WTC11 (cell line): ENCODE results near the gene ACSS2. TPM values are rescaled to one million over a fixed set of nuclear protein-coding genes. Genes with fewer than 3 reads are reported as not detected.

ENCODE experiments used
- ATAC-seq: fragments of 200-7000 bp; cut with Tn5 transposase; 2 replicates; pipeline ENCODE4 v1.10.0; 2021; ENCODE audit warnings: mild to moderate bottlenecking, moderate library complexity
- CTCF ChIA-PET: fragments of 300-600 bp; sonication (Branson Sonifier 250); formaldehyde crosslinking; loops from one replicate; lab custom pipeline; 2021; ENCODE audit warnings: antibody characterized with exemption; lab: Charles Lee
- POLR2A ChIA-PET: fragments of 350-600 bp; sonication (Branson Sonifier 250); formaldehyde crosslinking; loops from one replicate; lab custom pipeline; 2021; ENCODE audit warnings: antibody characterized with exemption; lab: Charles Lee
- DNase-seq: peaks from one replicate; pipeline ENCODE4 v3.0.0; 2021; ENCODE audit warnings: low spot score
- H3K27ac Mint-ChIP-seq: 2 replicates; pipeline ENCODE4 v1.8.0; 2021; ENCODE audit warnings: mixed read lengths
- H3K27me3 Mint-ChIP-seq: 2 replicates; pipeline ENCODE4 v1.8.0; 2021; ENCODE audit warnings: low read depth, mild to moderate bottlenecking, moderate library complexity, mixed read lengths
- H3K36me3 Mint-ChIP-seq: 2 replicates; pipeline ENCODE4 v1.8.0; 2021; ENCODE audit warnings: mixed read lengths
- H3K4me1 Mint-ChIP-seq: 2 replicates; pipeline ENCODE4 v1.8.0; 2022; ENCODE audit warnings: mixed read lengths
- H3K4me3 Mint-ChIP-seq: 2 replicates; pipeline ENCODE4 v1.8.0; 2021; ENCODE audit warnings: mild to moderate bottlenecking, moderate library complexity, mixed read lengths
- H3K9me3 Mint-ChIP-seq: 2 replicates; pipeline ENCODE4 v1.8.0; 2021; ENCODE audit warnings: mixed read lengths
- CTCF ChIP-seq: fragments of 200-600 bp; IDR thresholded peaks from 2 replicates; pipeline ENCODE4 v1.8.0; 2022; ENCODE audit warnings: antibody characterized with exemption
- E2F1 ChIP-seq: sonication (generic); formaldehyde crosslinking; IDR thresholded peaks from 2 replicates; pipeline ENCODE4 v1.8.0; 2022; ENCODE audit warnings: mild to moderate bottlenecking, missing genetic modification reagents
- GABPB1 ChIP-seq: sonication (generic); formaldehyde crosslinking; IDR thresholded peaks from 2 replicates; pipeline ENCODE4 v1.8.1; 2023; ENCODE audit warnings: mild to moderate bottlenecking, missing genetic modification reagents
- IRF1 ChIP-seq: sonication (generic); formaldehyde crosslinking; IDR thresholded peaks from 2 replicates; pipeline ENCODE4 v1.8.0; 2023; ENCODE audit warnings: missing genetic modification reagents
- IRF2 ChIP-seq: sonication (generic); formaldehyde crosslinking; IDR thresholded peaks from 2 replicates; pipeline ENCODE4 v1.8.0; 2022; ENCODE audit warnings: low read depth, missing genetic modification reagents, borderline replicate concordance
- PRDM15 ChIP-seq: sonication (generic); formaldehyde crosslinking; IDR thresholded peaks from 2 replicates; pipeline ENCODE4 v1.8.0; 2022; ENCODE audit warnings: missing genetic modification reagents
- PREB ChIP-seq: sonication (generic); formaldehyde crosslinking; IDR thresholded peaks from 2 replicates; pipeline ENCODE4 v1.8.1; 2022; ENCODE audit warnings: mild to moderate bottlenecking, missing genetic modification reagents, moderate library complexity, borderline replicate concordance
- SMAD4 ChIP-seq: sonication (generic); formaldehyde crosslinking; IDR thresholded peaks from 2 replicates; pipeline ENCODE4 v1.8.0; 2022; ENCODE audit warnings: mild to moderate bottlenecking, missing genetic modification reagents
- STAT6 ChIP-seq: sonication (generic); formaldehyde crosslinking; conservative IDR thresholded peaks from 2 replicates; pipeline ENCODE4 v1.8.1; 2023; ENCODE audit warnings: mild to moderate bottlenecking, low read depth, missing genetic modification reagents, moderate library complexity
- TEAD1 ChIP-seq: sonication (generic); formaldehyde crosslinking; IDR thresholded peaks from 2 replicates; pipeline ENCODE4 v1.8.0; 2022; ENCODE audit warnings: mild to moderate bottlenecking, missing genetic modification reagents
- TEAD4 ChIP-seq: sonication (generic); formaldehyde crosslinking; IDR thresholded peaks from 2 replicates; pipeline ENCODE4 v1.8.0; 2022; ENCODE audit warnings: mild to moderate bottlenecking, missing genetic modification reagents
- ZBTB43 ChIP-seq: sonication (generic); formaldehyde crosslinking; IDR thresholded peaks from 2 replicates; pipeline ENCODE4 v1.8.1; 2023; ENCODE audit warnings: mild to moderate bottlenecking, missing genetic modification reagents
- ZNF232 ChIP-seq: sonication (generic); formaldehyde crosslinking; IDR thresholded peaks from 2 replicates; pipeline ENCODE4 v1.8.0; 2022; ENCODE audit warnings: mild to moderate bottlenecking, missing genetic modification reagents
- ZNF396 ChIP-seq: fragments of 250-450 bp; sonication (Bioruptor Pico); IDR thresholded peaks from 2 replicates; pipeline ENCODE4 v1.8.0; 2021; ENCODE audit warnings: mild to moderate bottlenecking, moderate library complexity, borderline replicate concordance
- total RNA-seq: library from RNA; stranded (reverse); gene quantifications from 3 replicates; pipeline ENCODE4 v1.2.3, GENCODE V29; 2021

The ACSS2 gene
- total RNA-seq, 1 experiment from 2014 or later, result 28.9 TPM

DNA sequence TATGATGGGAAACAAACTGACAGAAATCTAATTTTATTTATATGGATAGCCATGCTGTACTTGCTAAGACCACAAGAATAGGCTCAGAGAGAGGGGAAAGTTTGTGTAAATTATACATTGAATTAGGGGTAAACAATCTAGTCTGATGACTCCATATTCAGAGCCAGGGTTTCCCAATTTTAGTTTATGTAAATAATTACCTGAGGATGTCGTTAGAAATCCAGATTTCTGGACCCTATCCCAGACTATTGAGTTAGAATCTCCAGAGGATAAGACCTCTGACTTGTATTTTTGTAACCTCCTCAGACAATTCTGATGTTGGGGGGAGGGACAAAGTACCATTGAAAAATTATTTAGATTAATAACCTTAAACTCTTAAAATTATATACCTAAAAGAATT lies 18.3 kb downstream of the ACSS2 start:
- ATAC-seq, result no peak
- POLR2A ChIA-PET, result no interaction called here
- Mint-ChIP-seq H3K9me3 (peaks cover 12% of the 10 kb centered on the region), H3K4me3 (no peak overlapping the region), H3K36me3 (peaks cover 17% of the 10 kb centered on the region)
- no peak for TF ChIP-seq TEAD4 (CRISPR knock-in tag)
- no peak for TF ChIP-seq GABPB1 (CRISPR knock-in tag)
- TF ChIP-seq E2F1 (CRISPR knock-in tag), result no peak
- no peak for TF ChIP-seq TEAD1 (CRISPR knock-in tag)
- no peak for TF ChIP-seq STAT6 (CRISPR knock-in tag)
- TF ChIP-seq CTCF, result no peak
- no peak for TF ChIP-seq PRDM15 (CRISPR knock-in tag)
- no peak for TF ChIP-seq SMAD4 (CRISPR knock-in tag)
- TF ChIP-seq PREB (CRISPR knock-in tag), result no peak
- TF ChIP-seq ZBTB43 (CRISPR knock-in tag), result no peak
- no peak for TF ChIP-seq ZNF396 (CRISPR knock-in tag)
- no peak for TF ChIP-seq IRF1 (CRISPR knock-in tag)
- TF ChIP-seq ZNF232 (CRISPR knock-in tag), result no peak
- no peak for TF ChIP-seq IRF2 (CRISPR knock-in tag)
- TF ChIP-seq, all 79 proteins: peak for 0
- CTCF ChIA-PET, result no interaction called here
- no peak for DNase-seq
- no peaks in the 10 kb centered on the region for H3K4me1 Mint-ChIP-seq
- H3K27ac Mint-ChIP-seq, result no peak overlapping the region
- no peaks in the 10 kb centered on the region for H3K27me3 Mint-ChIP-seq
